Measurements from ENCODE around the gene EEF2.

EEF2 gene

DNA sequence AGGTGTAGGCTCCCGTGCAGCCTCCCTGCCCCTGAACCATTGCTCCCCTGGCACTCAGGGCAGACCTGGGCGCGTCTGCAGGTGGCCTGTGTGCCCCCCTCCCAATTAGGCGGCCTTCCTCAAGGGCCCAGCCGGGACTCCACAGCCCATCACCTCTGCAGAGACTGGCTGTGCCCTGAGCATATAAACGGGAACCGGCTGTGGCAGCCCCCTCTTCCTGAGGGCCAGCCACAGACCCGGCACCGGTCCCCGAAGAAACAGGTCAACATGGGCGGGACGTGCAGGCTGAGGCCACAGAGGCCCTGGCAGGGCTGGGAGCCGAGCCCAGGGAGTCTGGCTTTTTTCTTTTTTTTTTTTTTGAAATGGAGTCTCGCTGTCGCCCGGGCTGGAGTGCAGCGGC lies 34.3 kb upstream of the EEF2 start:
- peak overlapping the region; percentile 55 for H3K4ac ChIP-seq (ENCODE audit: low read depth, low read length)
- no peak overlapping the region for H4K12ac ChIP-seq (ENCODE audit: low read depth, low read length)
- no peak overlapping the region for H3K4me3 ChIP-seq (ENCODE audit: low read depth, low read length)
- no peak overlapping the region for H2BK12ac ChIP-seq (ENCODE audit: low read length)
- no peak overlapping the region for H2BK5ac ChIP-seq (ENCODE audit: low read depth, low read length, poor library complexity)
- H3K79me1 ChIP-seq (ENCODE audit: low read length): peaks cover 16% of the 10 kb centered on the region
- H3K27me3 ChIP-seq (ENCODE audit: insufficient read depth, low read length): no peaks in the 10 kb centered on the region
- peaks cover 11% of the 10 kb centered on the region for H3K79me2 ChIP-seq (ENCODE audit: control insufficient read depth, insufficient read depth, low read length, poor library complexity)
- peaks cover 29 to 35% of the 10 kb centered on the region in 2 experiments for H3K36me3 ChIP-seq (ENCODE audit: control insufficient read depth in 1 of 2, insufficient read depth in 2 of 2, low read length in 2 of 2)
- no peak overlapping the region for H3K9ac ChIP-seq (ENCODE audit: low read length)
- H3K18ac ChIP-seq (ENCODE audit: low read length): peak overlapping the region; percentile 19
- H2BK120ac ChIP-seq (ENCODE audit: insufficient read depth, low read length, poor library complexity): no peak overlapping the region
- no peak overlapping the region for H2AK5ac ChIP-seq (ENCODE audit: low read length)
- no peak overlapping the region for H3K4me2 ChIP-seq (ENCODE audit: low read length)
- H3K4me1 ChIP-seq (ENCODE audit: control insufficient read depth in 1 of 2, insufficient read depth in 2 of 2, low read length in 2 of 2): peaks cover 22 to 35% of the 10 kb centered on the region in 2 experiments
- H4K91ac ChIP-seq (ENCODE audit: low read depth, low read length): no peak overlapping the region
- H3K27ac ChIP-seq (ENCODE audit: low read depth, low read length): no peak overlapping the region
- H4K8ac ChIP-seq (ENCODE audit: low read depth, low read length): no peak overlapping the region
- no peak overlapping the region for H3K23ac ChIP-seq (ENCODE audit: low read length)
- no CpG with 5 or more reads among the region's 17 CpGs for WGBS (ENCODE audit: extremely low coverage, insufficient coverage, insufficient read length)
- peaks cover 3% of the 10 kb centered on the region for H3K9me3 ChIP-seq (ENCODE audit: insufficient read depth, low read depth, low read length)
- DNase-seq: no peak
- H2AFZ ChIP-seq (ENCODE audit: insufficient read depth, low read length, poor library complexity): no peak overlapping the region
- H3K14ac ChIP-seq (ENCODE audit: low read length): no peak overlapping the region

- Histone ChIP-seq H2BK12ac (ENCODE audit: low read length) (no peak overlapping the region), H3K9me3 (ENCODE audit: insufficient read depth, low read depth, low read length) (no peaks in the 10 kb centered on the region), H3K4me3 (ENCODE audit: low read depth, low read length) (no peak overlapping the region), H2BK120ac (ENCODE audit: insufficient read depth, low read length, poor library complexity) (no peak overlapping the region), H3K14ac (ENCODE audit: low read length) (no peak overlapping the region), H3K4ac (ENCODE audit: low read depth, low read length) (peak overlapping the region; percentile 55), H3K79me2 (ENCODE audit: control insufficient read depth, insufficient read depth, low read length, poor library complexity) (peaks cover 11% of the 10 kb centered on the region), H4K8ac (ENCODE audit: low read depth, low read length) (no peak overlapping the region), H3K27ac (ENCODE audit: low read depth, low read length) (no peak overlapping the region), H3K9ac (ENCODE audit: low read length) (no peak overlapping the region), H2AK5ac (ENCODE audit: low read length) (no peak overlapping the region), H3K4me1 (ENCODE audit: control insufficient read depth in 1 of 2, insufficient read depth in 2 of 2, low read length in 2 of 2) (peaks cover 28 to 39% of the 10 kb centered on the region in 2 experiments), H3K27me3 (ENCODE audit: insufficient read depth, low read length) (no peaks in the 10 kb centered on the region), H4K12ac (ENCODE audit: low read depth, low read length) (no peak overlapping the region), H3K4me2 (ENCODE audit: low read length) (no peak overlapping the region), H4K91ac (ENCODE audit: low read depth, low read length) (no peak overlapping the region), H2BK5ac (ENCODE audit: low read depth, low read length, poor library complexity) (no peak overlapping the region), H3K79me1 (ENCODE audit: low read length) (peaks cover 16% of the 10 kb centered on the region), H3K18ac (ENCODE audit: low read length) (peak overlapping the region; percentile 19), H3K36me3 (ENCODE audit: control insufficient read depth in 1 of 2, insufficient read depth in 2 of 2, low read length in 2 of 2) (peaks cover 29 to 35% of the 10 kb centered on the region in 2 experiments), H3K23ac (ENCODE audit: low read length) (no peak overlapping the region), H2AFZ (ENCODE audit: insufficient read depth, low read length, poor library complexity) (no peak overlapping the region)
- WGBS (ENCODE audit: extremely low coverage, insufficient coverage, insufficient read length): no CpG with 5 or more reads among the region's 19 CpGs
- no peak for DNase-seq
Measured at GRCh38 chr19:4018775-4019504, 33.7 kb upstream of the EEF2 start.

GRCh38 chr19:4018140-4018613 lies 32.9 kb upstream of the EEF2 start:
- Histone ChIP-seq H3K27me3 (ENCODE audit: insufficient read depth, low read length) (no peaks in the 10 kb centered on the region), H3K4ac (ENCODE audit: low read depth, low read length) (no peak overlapping the region), H2BK5ac (ENCODE audit: low read depth, low read length, poor library complexity) (no peak overlapping the region), H3K79me1 (ENCODE audit: low read length) (peaks cover 16% of the 10 kb centered on the region), H3K9me3 (ENCODE audit: insufficient read depth, low read depth, low read length) (no peaks in the 10 kb centered on the region), H2BK120ac (ENCODE audit: insufficient read depth, low read length, poor library complexity) (no peak overlapping the region), H3K14ac (ENCODE audit: low read length) (no peak overlapping the region), H4K91ac (ENCODE audit: low read depth, low read length) (no peak overlapping the region), H3K18ac (ENCODE audit: low read length) (no peak overlapping the region), H4K12ac (ENCODE audit: low read depth, low read length) (no peak overlapping the region), H3K4me3 (ENCODE audit: low read depth, low read length) (no peak overlapping the region), H3K4me1 (ENCODE audit: control insufficient read depth in 1 of 2, insufficient read depth in 2 of 2, low read length in 2 of 2) (peaks cover 28 to 35% of the 10 kb centered on the region in 2 experiments), H2BK12ac (ENCODE audit: low read length) (no peak overlapping the region), H3K79me2 (ENCODE audit: control insufficient read depth, insufficient read depth, low read length, poor library complexity) (peaks cover 11% of the 10 kb centered on the region), H3K27ac (ENCODE audit: low read depth, low read length) (no peak overlapping the region), H3K36me3 (ENCODE audit: control insufficient read depth in 1 of 2, insufficient read depth in 2 of 2, low read length in 2 of 2) (peaks cover 33 to 37% of the 10 kb centered on the region in 2 experiments), H3K4me2 (ENCODE audit: low read length) (no peak overlapping the region), H3K23ac (ENCODE audit: low read length) (no peak overlapping the region), H3K9ac (ENCODE audit: low read length) (peak overlapping the region; percentile 23), H4K8ac (ENCODE audit: low read depth, low read length) (no peak overlapping the region), H2AFZ (ENCODE audit: insufficient read depth, low read length, poor library complexity) (no peak overlapping the region), H2AK5ac (ENCODE audit: low read length) (no peak overlapping the region)
- DNase-seq: no peak
- WGBS (ENCODE audit: extremely low coverage, insufficient coverage, insufficient read length): no CpG with 5 or more reads among the region's 22 CpGs

- Histone ChIP-seq H3K36me3 (ENCODE audit: control insufficient read depth in 1 of 2, insufficient read depth in 2 of 2, low read length in 2 of 2) (peaks cover 43 to 44% of the 10 kb centered on the region in 2 experiments), H3K79me1 (ENCODE audit: low read length) (peaks cover 16% of the 10 kb centered on the region), H3K4me1 (ENCODE audit: control insufficient read depth in 1 of 2, insufficient read depth in 2 of 2, low read length in 2 of 2) (peaks cover 28 to 34% of the 10 kb centered on the region in 2 experiments), H4K8ac (ENCODE audit: low read depth, low read length) (no peak overlapping the region), H3K27me3 (ENCODE audit: insufficient read depth, low read length) (no peaks in the 10 kb centered on the region), H4K91ac (ENCODE audit: low read depth, low read length) (no peak overlapping the region), H3K9ac (ENCODE audit: low read length) (no peak overlapping the region), H3K9me3 (ENCODE audit: insufficient read depth, low read depth, low read length) (no peaks in the 10 kb centered on the region), H3K4ac (ENCODE audit: low read depth, low read length) (peak overlapping the region; percentile 46), H2AK5ac (ENCODE audit: low read length) (no peak overlapping the region), H2AFZ (ENCODE audit: insufficient read depth, low read length, poor library complexity) (no peak overlapping the region), H3K27ac (ENCODE audit: low read depth, low read length) (no peak overlapping the region), H3K79me2 (ENCODE audit: control insufficient read depth, insufficient read depth, low read length, poor library complexity) (peaks cover 11% of the 10 kb centered on the region), H2BK12ac (ENCODE audit: low read length) (peak overlapping the region; percentile 5), H2BK120ac (ENCODE audit: insufficient read depth, low read length, poor library complexity) (no peak overlapping the region), H3K4me2 (ENCODE audit: low read length) (no peak overlapping the region), H4K12ac (ENCODE audit: low read depth, low read length) (no peak overlapping the region), H2BK5ac (ENCODE audit: low read depth, low read length, poor library complexity) (no peak overlapping the region), H3K18ac (ENCODE audit: low read length) (peak overlapping the region; percentile 25), H3K23ac (ENCODE audit: low read length) (no peak overlapping the region), H3K14ac (ENCODE audit: low read length) (no peak overlapping the region), H3K4me3 (ENCODE audit: low read depth, low read length) (no peak overlapping the region)
- WGBS (ENCODE audit: extremely low coverage, insufficient coverage, insufficient read length): no CpG with 5 or more reads among the region's 15 CpGs
- no peak for DNase-seq
Measured at GRCh38 chr19:4016903-4017638, 31.8 kb upstream of the EEF2 start.
